Keratinocyte (primary cell): ENCODE data around the gene PEX7. TPM values are rescaled to one million over a fixed set of nuclear protein-coding genes. Genes with fewer than 3 reads are reported as not detected.

ENCODE experiments used
- DNase-seq: peaks from one replicate; pipeline ENCODE4 v3.0.0-alpha.2; 2011; ENCODE audit warnings: low read depth, missing footprints, low spot score
- FAIRE-seq: peaks from 2 replicates; lab custom pipeline; 2011; peaks lifted over from hg19 to GRCh38; lab: Jason Lieb, UNC
- H2AFZ ChIP-seq: 2 replicates; pipeline ENCODE4 v1.6.0; 2012; ENCODE audit warnings: low read length, control low read depth, inconsistent platforms; ENCODE audit not compliant: control insufficient read depth
- H3K27ac ChIP-seq: 2 replicates; pipeline ENCODE4 v1.5.1; 2011; ENCODE audit warnings: low read length; ENCODE audit not compliant: control insufficient read depth, insufficient read depth
- H3K27me3 ChIP-seq: 3 replicates; pipeline ENCODE4 v1.6.0; 2011; ENCODE audit warnings: low read length; ENCODE audit not compliant: control insufficient read depth, insufficient read depth; ENCODE audit errors: extremely low read depth
- H3K36me3 ChIP-seq, 2 experiments: 2 replicates in 1 of 2; 3 replicates in 1 of 2; pipeline ENCODE4 v1.5.1; 2011; ENCODE audit warnings: low read length in 2 of 2, mild to moderate bottlenecking in 1 of 2; ENCODE audit not compliant: control insufficient read depth in 2 of 2, insufficient read depth in 2 of 2; ENCODE audit errors: extremely low read depth in 1 of 2
- H3K4me1 ChIP-seq: 3 replicates; pipeline ENCODE4 v1.5.1; 2011; ENCODE audit warnings: low read length; ENCODE audit not compliant: control insufficient read depth, insufficient read depth; ENCODE audit errors: extremely low read depth
- H3K4me2 ChIP-seq: 3 replicates; pipeline ENCODE4 v1.6.0; 2011; ENCODE audit warnings: low read depth, low read length; ENCODE audit not compliant: control insufficient read depth, insufficient read depth; ENCODE audit errors: extremely low read depth
- H3K4me3 ChIP-seq, 3 experiments: fragments of 200-600 bp in 1 of 3; sonication (generic) in 1 of 3; 2 replicates in 2 of 3; 3 replicates in 1 of 3; pipeline ENCODE4 v1.5.1; 2011 to 2016; ENCODE audit warnings: low read length in 3 of 3, mild to moderate bottlenecking in 3 of 3, control low read depth in 2 of 3, inconsistent platforms in 1 of 3, low read depth in 1 of 3, mixed read lengths in 1 of 3, mixed run types in 1 of 3, moderate library complexity in 1 of 3; ENCODE audit not compliant: control insufficient read depth in 2 of 3, insufficient read depth in 2 of 3; ENCODE audit errors: extremely low read depth in 1 of 3
- H3K79me2 ChIP-seq: 2 replicates; pipeline ENCODE4 v1.6.0; 2012; ENCODE audit warnings: low read length; ENCODE audit not compliant: control insufficient read depth, insufficient read depth
- H3K9ac ChIP-seq: 3 replicates; pipeline ENCODE4 v1.6.0; 2011; ENCODE audit warnings: low read length; ENCODE audit not compliant: control insufficient read depth, insufficient read depth; ENCODE audit errors: extremely low read depth
- H3K9me1 ChIP-seq: 3 replicates; pipeline ENCODE4 v1.6.0; 2011; ENCODE audit warnings: low read length; ENCODE audit not compliant: control insufficient read depth, insufficient read depth; ENCODE audit errors: extremely low read depth
- H3K9me3 ChIP-seq: 2 replicates; pipeline ENCODE4 v1.5.1; 2012; ENCODE audit warnings: low read depth, low read length; ENCODE audit not compliant: control insufficient read depth
- H4K20me1 ChIP-seq: 3 replicates; pipeline ENCODE4 v1.6.0; 2011; ENCODE audit warnings: low read length; ENCODE audit not compliant: control insufficient read depth, insufficient read depth; ENCODE audit errors: extremely low read depth
- EZH2 ChIP-seq: IDR thresholded peaks from one replicate; pipeline ENCODE4 v1.6.1; 2012; ENCODE audit warnings: inconsistent platforms, mild to moderate bottlenecking, low read length, moderate library complexity
- dilution Hi-C: fragments of 300-500 bp; cut with MboI; formaldehyde crosslinking; loops from one replicate; pipeline ENCODE4 v1.7.0; 2020; ENCODE audit warnings: low sequenced_read_pairs; ENCODE audit not compliant: extremely low pct_ligation_motif_present
- polyA plus RNA-seq, 5 experiments: library from polyadenylated mRNA; depleted of rRNA in 3 of 5; stranded (reverse) in 3 of 5; stranded (forward) in 1 of 5; unstranded in 1 of 5; fragments of >200 nt; gene quantifications; 1 replicate in 1 of 5; 2 replicates in 3 of 5; 3 replicates in 1 of 5; pipeline versions ENCODE4 v1.2.1 to v1.2.3, GENCODE V29; 2011 to 2012; ENCODE audit warnings: missing spikeins in 2 of 5, low read depth in 1 of 5, low replicate concordance in 1 of 5
- TF ChIP-seq, protein P1 (sequence below), 3 experiments: IDR thresholded peaks in 1 of 3; conservative IDR thresholded peaks in 1 of 3; optimal IDR thresholded peaks in 1 of 3; 2 replicates in 2 of 3; 3 replicates in 1 of 3; pipeline versions ENCODE3 to v1.5.1; 2011; ENCODE audit warnings: low read length in 3 of 3, mild to moderate bottlenecking in 3 of 3, moderate library complexity in 2 of 3, control low read depth in 1 of 3, inconsistent platforms in 1 of 3; ENCODE audit not compliant: insufficient read depth in 2 of 3; ENCODE audit errors: extremely low read depth in 1 of 3

PEX7 gene
- polyA plus RNA-seq, 1 donor (not counting 4 experiments of a cell fraction or from before 2014, with no cell fraction given) = 15.6 TPM

DNA sequence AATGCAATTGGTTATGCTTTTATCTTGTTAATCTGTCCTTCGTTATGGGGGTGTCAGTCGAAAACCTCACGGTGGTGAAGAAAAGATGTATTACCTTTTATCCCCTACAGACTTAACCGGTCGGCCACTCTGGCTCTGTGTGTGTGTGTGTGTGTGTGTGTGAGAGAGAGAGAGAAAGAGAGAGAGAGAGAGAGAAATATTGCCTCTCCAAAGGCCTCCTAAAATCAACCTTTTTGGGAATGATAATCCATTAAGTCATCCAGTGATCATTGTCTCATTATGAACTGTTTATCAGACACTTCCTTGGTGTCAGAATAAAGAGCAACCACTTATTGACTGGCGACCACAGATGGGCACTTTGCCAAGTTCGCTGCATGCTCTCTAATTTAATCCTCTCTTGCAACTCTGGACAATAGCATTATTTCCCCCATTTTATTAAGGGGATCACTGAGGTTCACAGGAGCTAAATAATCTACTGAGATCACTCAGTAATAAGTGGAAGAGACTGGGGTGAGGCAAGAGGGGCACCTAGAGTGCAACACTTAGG lies 130.4 kb downstream of the PEX7 start:
- FAIRE-seq = no peak
- no peak overlapping the region for H3K4me2 ChIP-seq

DNA sequence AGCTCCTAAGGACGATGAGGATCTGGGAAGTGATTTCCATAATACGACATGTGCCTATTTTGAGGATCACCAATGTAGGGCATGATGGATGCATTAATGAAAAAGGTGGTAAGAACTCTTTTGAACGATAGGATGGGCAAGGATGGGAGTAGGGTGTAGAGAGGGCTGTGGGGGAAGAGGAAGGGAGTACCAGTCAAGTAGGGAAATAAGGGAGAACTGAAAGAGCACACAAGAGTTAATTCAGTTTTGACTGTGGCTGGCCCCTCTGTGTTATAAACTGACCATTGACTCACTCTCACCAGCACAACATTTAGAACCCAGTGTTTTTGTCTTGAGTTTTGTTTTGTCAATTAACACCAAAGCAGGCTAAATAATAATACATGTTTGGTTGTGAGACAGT lies 132.7 kb downstream of the PEX7 start:
- no peak for FAIRE-seq

More for the DNA sequence above, 130.4 kb downstream of the PEX7 start:
- no peak overlapping the region for H3K4me3 ChIP-seq
- no peaks in the 10 kb centered on the region for H3K79me2 ChIP-seq
- H3K9me1 ChIP-seq = no peaks in the 10 kb centered on the region
- TF ChIP-seq EZH2 = no peak
- TF ChIP-seq, protein P1, sequence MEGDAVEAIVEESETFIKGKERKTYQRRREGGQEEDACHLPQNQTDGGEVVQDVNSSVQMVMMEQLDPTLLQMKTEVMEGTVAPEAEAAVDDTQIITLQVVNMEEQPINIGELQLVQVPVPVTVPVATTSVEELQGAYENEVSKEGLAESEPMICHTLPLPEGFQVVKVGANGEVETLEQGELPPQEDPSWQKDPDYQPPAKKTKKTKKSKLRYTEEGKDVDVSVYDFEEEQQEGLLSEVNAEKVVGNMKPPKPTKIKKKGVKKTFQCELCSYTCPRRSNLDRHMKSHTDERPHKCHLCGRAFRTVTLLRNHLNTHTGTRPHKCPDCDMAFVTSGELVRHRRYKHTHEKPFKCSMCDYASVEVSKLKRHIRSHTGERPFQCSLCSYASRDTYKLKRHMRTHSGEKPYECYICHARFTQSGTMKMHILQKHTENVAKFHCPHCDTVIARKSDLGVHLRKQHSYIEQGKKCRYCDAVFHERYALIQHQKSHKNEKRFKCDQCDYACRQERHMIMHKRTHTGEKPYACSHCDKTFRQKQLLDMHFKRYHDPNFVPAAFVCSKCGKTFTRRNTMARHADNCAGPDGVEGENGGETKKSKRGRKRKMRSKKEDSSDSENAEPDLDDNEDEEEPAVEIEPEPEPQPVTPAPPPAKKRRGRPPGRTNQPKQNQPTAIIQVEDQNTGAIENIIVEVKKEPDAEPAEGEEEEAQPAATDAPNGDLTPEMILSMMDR (optimal IDR thresholded peaks at IDR 0.05 in 1 of 3, IDR thresholded peaks at IDR 0.05 in 1 of 3, conservative IDR thresholded peaks at IDR 0.05 in 1 of 3; ENCODE audit: extremely low read depth in 1 of 3, insufficient read depth in 2 of 3, low read length in 3 of 3) = no peak
- no peaks in the 10 kb centered on the region for H3K4me1 ChIP-seq
- no peak overlapping the region for H2AFZ ChIP-seq
- no peak overlapping the region for H3K27ac ChIP-seq
- H3K9ac ChIP-seq = no peak overlapping the region
- no peaks in the 10 kb centered on the region for H3K9me3 ChIP-seq
- no peaks in the 10 kb centered on the region for H4K20me1 ChIP-seq
- dilution Hi-C loops = no loop called here
- no peaks in the 10 kb centered on the region for H3K36me3 ChIP-seq
- no peaks in the 10 kb centered on the region for H3K27me3 ChIP-seq
- DNase-seq = no peak

More for the DNA sequence above, 132.7 kb downstream of the PEX7 start:
- H4K20me1 ChIP-seq = no peaks in the 10 kb centered on the region
- no peaks in the 10 kb centered on the region for H3K9me1 ChIP-seq
- no peak overlapping the region for H3K9ac ChIP-seq
- DNase-seq = no peak
- no peaks in the 10 kb centered on the region for H3K36me3 ChIP-seq
- H3K4me3 ChIP-seq = no peak overlapping the region
- H3K27ac ChIP-seq = no peak overlapping the region
- H3K4me1 ChIP-seq = no peaks in the 10 kb centered on the region
- no peaks in the 10 kb centered on the region for H3K79me2 ChIP-seq
- no peaks in the 10 kb centered on the region for H3K27me3 ChIP-seq
- no peak for TF ChIP-seq EZH2
- TF ChIP-seq, protein P1 (optimal IDR thresholded peaks at IDR 0.05 in 1 of 3, IDR thresholded peaks at IDR 0.05 in 1 of 3, conservative IDR thresholded peaks at IDR 0.05 in 1 of 3; ENCODE audit: extremely low read depth in 1 of 3, insufficient read depth in 2 of 3, low read length in 3 of 3) = no peak
- H3K4me2 ChIP-seq = no peak overlapping the region
- H2AFZ ChIP-seq = no peak overlapping the region
- dilution Hi-C loops = no loop called here
- no peaks in the 10 kb centered on the region for H3K9me3 ChIP-seq
